Urinary bladder (tissue), 4 donors: ENCODE data around the gene MYO7A. TPM values are rescaled to one million over a fixed set of nuclear protein-coding genes. Genes with fewer than 3 reads are reported as not detected.

ENCODE experiments used
- DNase-seq: peaks from one replicate; pipeline ENCODE4 v3.0.0-alpha.2; 2015; ENCODE audit errors: extremely low spot score
- H3K27ac ChIP-seq: one replicate; pipeline ENCODE4 v1.5.1; 2013; ENCODE audit warnings: low read depth, mild to moderate bottlenecking, moderate library complexity
- H3K36me3 ChIP-seq: one replicate; pipeline ENCODE4 v1.6.1; 2013; ENCODE audit warnings: mild to moderate bottlenecking, moderate library complexity; ENCODE audit not compliant: insufficient read depth
- H3K4me1 ChIP-seq: one replicate; pipeline ENCODE4 v1.6.1; 2013; ENCODE audit warnings: mild to moderate bottlenecking, moderate library complexity; ENCODE audit not compliant: insufficient read depth
- H3K4me3 ChIP-seq: one replicate; pipeline ENCODE4 v1.5.1; 2013; ENCODE audit warnings: low read depth, low read length
- WGBS: extraction: QIAGEN DNeasy Blood & Tissue Kit; methylation state at CpG from one replicate; pipeline ENCODE4 v1.1.7; 2013; 5-methylcytosine and 5-hydroxymethylcytosine counted together
- polyA plus RNA-seq: library from polyadenylated mRNA; stranded (reverse); fragments of 200-250 nt; gene quantifications from one replicate; pipeline ENCODE4 v1.2.3, GENCODE V29; 2013
- total RNA-seq: library from RNA; depleted of rRNA; stranded (reverse); fragments of >200 nt; gene quantifications from one replicate; pipeline ENCODE4 v1.2.3, GENCODE V29; 2014
- donor health status: healthy with polysubstance abuse.
- donor health status: healthy.

The MYO7A gene
- total and polyA plus RNA-seq, 2 donors, result 4.2 to 4.7 TPM

- 73% methylated on average over 11 of the region's 11 CpGs for WGBS
- no peak for DNase-seq
- no peaks in the 10 kb centered on the region for H3K4me1 ChIP-seq
- no peak overlapping the region for H3K4me3 ChIP-seq
- no peaks in the 10 kb centered on the region for H3K36me3 ChIP-seq
- peak overlapping the region; percentile 31 for H3K27ac ChIP-seq
These were observed 39.6 kb upstream of the MYO7A start for GRCh38 chr11:77088236-77089003.

GRCh38 chr11:77089004-77089545 is 39.0 kb upstream of the MYO7A start:
- Histone ChIP-seq H3K4me1 (no peaks in the 10 kb centered on the region), H3K36me3 (no peaks in the 10 kb centered on the region), H3K27ac (no peak overlapping the region), H3K4me3 (no peak overlapping the region)
- no peak for DNase-seq
- WGBS, result 97% methylated on average over 3 of the region's 3 CpGs

DNA sequence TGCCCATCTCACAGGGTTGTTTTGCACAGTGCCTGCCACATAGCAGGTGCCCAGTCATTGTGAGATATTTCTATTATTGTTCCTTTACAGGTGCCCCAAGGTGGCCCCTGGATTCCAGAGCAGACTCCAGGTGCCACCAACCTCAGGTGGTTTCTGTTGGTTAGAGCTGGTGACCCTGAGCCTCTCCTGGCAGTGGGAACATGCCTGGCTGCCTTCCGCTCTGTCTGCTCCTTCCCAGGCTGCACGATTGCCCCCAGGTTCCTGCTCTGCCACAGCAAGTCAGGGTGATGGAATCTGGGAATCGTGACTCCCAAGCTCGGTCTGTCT is 38.0 kb upstream of the MYO7A start:
- Histone ChIP-seq H3K4me1 (no peaks in the 10 kb centered on the region), H3K36me3 (no peaks in the 10 kb centered on the region), H3K27ac (no peak overlapping the region), H3K4me3 (no peak overlapping the region)
- no peak for DNase-seq
- WGBS, result 85% methylated on average over 4 of the region's 4 CpGs

DNA sequence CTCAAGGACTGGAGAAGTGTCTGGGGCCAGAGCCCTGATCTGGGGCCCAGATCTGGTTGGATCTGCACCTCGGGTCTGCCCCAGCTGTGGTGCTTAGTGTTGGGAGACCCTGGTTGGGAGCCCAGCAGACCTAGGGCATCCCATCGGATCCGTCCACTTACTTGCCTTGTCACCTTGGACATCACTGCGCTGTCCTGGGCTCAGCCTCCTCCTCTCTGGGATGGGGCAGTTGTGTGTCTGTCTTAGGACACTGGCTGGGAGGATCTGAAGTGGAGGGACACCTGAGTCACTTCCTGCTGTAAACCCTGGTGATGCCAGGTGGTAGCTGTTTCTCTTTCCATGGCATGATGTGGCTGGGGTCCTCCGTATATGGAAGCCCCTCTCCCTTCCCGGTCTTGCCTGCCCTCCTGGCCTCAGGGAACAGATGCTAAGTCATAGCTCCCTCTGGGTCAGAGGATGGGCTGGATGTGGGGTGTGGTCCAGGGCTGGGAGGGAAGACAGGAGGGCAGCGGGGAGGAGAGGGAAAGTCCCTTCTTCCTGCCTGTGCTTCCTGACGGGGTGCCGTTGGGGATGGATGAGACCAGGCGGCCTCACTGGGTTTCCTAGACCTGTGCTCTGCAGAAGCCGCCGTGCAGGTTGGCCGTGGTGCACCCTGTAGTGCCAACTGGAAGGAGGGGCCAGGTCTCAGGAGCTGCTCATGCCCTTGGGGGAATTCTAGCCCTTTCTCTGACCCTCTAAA is 37.5 kb upstream of the MYO7A start:
- H3K27ac ChIP-seq, result no peak overlapping the region
- no peak overlapping the region for H3K4me3 ChIP-seq
- DNase-seq, result no peak
- no peaks in the 10 kb centered on the region for H3K4me1 ChIP-seq
- H3K36me3 ChIP-seq, result no peaks in the 10 kb centered on the region
- 64% methylated on average over 13 of the region's 13 CpGs for WGBS

DNA sequence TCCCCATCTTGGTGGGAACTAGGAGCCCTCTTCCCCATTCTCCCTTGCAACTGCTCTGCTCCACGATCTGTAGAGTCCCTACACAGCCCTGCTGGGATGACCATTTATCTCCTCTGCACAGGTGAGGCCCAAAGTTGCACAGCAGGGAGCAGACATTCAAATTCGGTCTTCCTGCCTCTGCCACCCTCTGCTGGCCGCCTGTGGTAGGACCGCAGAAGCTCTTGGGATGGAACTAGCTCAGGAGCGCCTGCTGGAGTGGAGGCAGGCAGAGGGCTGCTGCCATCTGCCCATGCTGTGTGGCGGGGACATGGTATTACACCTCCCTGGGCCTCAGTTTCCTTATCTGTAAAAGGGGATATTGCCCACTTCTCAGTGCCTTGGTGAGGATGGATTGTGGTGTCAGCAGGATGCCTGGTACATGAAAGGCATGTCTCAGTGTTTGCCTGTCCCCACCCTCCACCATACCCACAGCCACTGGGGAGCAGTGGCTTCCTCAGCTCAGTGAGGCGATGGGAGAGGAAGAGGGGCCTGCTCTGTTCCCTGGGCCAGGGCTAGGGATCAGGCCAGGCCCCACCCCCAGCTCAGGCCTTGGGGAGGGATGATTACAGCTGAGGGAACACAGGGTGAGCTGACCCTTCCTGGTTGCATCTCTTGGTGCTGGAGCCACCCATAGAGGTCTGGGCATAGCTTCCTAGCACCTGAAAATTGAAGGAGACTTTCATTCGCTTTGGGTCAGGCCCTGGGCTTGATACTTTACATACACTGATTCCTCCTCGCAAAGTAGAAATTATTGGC is 36.7 kb upstream of the MYO7A start:
- 34% methylated on average over 9 of the region's 9 CpGs for WGBS
- Histone ChIP-seq H3K4me1 (no peaks in the 10 kb centered on the region), H3K27ac (no peak overlapping the region), H3K36me3 (no peaks in the 10 kb centered on the region), H3K4me3 (no peak overlapping the region)
- DNase-seq, result no peak

DNA sequence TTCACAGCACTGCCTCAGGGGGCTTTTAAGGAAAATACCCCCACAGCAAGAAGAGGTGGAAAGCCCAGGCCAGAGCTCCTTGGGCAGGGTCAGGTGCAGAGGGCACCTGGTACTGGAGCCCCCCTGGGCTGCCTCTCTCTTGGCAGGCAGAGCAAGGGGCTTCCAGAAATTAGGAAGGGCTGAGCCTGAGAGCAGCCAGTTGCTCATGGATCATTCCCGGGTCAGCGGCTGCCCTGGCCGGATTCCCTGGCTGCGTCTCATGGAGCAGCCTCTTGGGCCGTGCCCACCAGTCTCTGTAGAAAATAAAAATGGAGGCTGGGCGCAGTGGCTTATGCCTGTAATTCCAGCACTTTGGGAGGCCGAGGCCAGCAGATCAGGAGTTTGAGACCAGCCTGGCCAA is 35.7 kb upstream of the MYO7A start:
- WGBS, result 64% methylated on average over 7 of the region's 7 CpGs
- Histone ChIP-seq H3K4me3 (no peak overlapping the region), H3K4me1 (no peaks in the 10 kb centered on the region), H3K36me3 (no peaks in the 10 kb centered on the region), H3K27ac (no peak overlapping the region)
- no peak for DNase-seq

- Histone ChIP-seq H3K4me3 (no peak overlapping the region), H3K36me3 (no peaks in the 10 kb centered on the region), H3K4me1 (no peaks in the 10 kb centered on the region), H3K27ac (no peak overlapping the region)
- 93% methylated on average over 33 of the region's 33 CpGs for whole genome bisulfite sequencing
- DNase-seq, result no peak
These were observed 34.8 kb upstream of the MYO7A start for GRCh38 chr11:77093056-77093891.

DNA sequence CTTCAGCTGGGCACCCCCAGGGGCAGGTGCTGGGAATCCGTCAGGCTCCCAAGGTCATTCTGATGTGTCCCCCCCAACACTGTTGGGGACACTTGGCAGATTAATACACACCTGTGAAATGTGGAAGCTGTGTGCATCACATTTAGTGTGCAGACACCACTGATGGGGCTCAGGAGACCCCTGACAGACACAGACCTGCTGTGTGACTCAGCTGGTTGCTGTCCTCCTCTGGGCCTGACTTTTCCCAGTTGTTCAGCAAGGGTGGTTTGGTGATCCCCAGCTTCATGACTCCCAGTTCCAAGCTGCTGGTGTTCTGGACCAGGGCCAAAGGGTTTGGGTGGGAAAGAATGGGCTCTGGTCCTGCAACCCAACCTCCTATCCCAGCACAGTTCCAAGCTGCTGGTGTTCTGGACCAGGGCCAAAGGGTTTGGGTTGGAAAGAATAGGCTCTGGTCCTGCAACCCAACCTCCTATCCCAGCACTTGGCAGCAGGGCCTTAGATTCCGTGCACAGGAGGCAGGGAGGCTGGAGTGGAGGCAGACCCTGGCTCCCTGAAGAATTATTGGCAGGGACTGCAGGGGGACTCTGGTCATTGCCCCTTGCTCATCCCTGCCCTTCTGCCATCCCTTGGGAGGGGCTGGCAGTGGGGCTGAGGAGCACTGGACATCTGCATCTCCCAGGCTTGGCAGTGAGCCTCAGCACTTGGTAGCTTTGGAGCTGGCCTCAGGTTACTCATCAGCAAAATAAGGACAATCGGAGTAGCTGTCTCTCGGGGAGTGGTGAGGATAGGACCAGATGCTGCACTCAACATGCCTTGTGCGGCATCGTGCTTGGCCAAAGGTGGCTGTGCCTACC is 33.8 kb upstream of the MYO7A start:
- Histone ChIP-seq H3K4me1 (no peaks in the 10 kb centered on the region), H3K27ac (no peak overlapping the region), H3K4me3 (no peak overlapping the region), H3K36me3 (no peaks in the 10 kb centered on the region)
- DNase-seq, result no peak
- 92% methylated on average over 6 of the region's 6 CpGs for WGBS

- 95% methylated on average over 7 of the region's 7 CpGs for WGBS
- no peaks in the 10 kb centered on the region for H3K36me3 ChIP-seq
- no peak overlapping the region for H3K4me3 ChIP-seq
- no peak overlapping the region for H3K27ac ChIP-seq
- DNase-seq, result no peak
- no peaks in the 10 kb centered on the region for H3K4me1 ChIP-seq
These were observed 33.1 kb upstream of the MYO7A start for GRCh38 chr11:77094841-77095365.

- H3K27ac ChIP-seq, result no peak overlapping the region
- no peak for DNase-seq
- no peaks in the 10 kb centered on the region for H3K36me3 ChIP-seq
- no peaks in the 10 kb centered on the region for H3K4me1 ChIP-seq
- WGBS, result 84% methylated on average over 21 of the region's 21 CpGs
- H3K4me3 ChIP-seq, result no peak overlapping the region
These were observed 32.2 kb upstream of the MYO7A start for GRCh38 chr11:77095551-77096490.

GRCh38 chr11:77096591-77097019 is 31.4 kb upstream of the MYO7A start:
- WGBS, result 92% methylated on average over 8 of the region's 8 CpGs
- H3K36me3 ChIP-seq, result no peaks in the 10 kb centered on the region
- no peak overlapping the region for H3K4me3 ChIP-seq
- H3K4me1 ChIP-seq, result no peaks in the 10 kb centered on the region
- H3K27ac ChIP-seq, result no peak overlapping the region
- DNase-seq, result no peak
